HEK293 (cell line): Measurements from ENCODE around the gene ULBP2.
"Not testable (repeated sequence)": the region's sequence is repeated elsewhere in the genome, so short reads cannot be mapped to it uniquely, and the experiment has no call there.

Experiments used
- CTCF ChIA-PET: fragments of 350-600 bp; formaldehyde crosslinking; extraction: SDS; loops from one replicate; lab custom pipeline; 2021; ENCODE audit warnings: antibody characterized with exemption; lab: Yijun Ruan, JAX
- POLR2A ChIA-PET: fragments of 300-600 bp; formaldehyde crosslinking; extraction: SDS; loops from one replicate; lab custom pipeline; 2020; ENCODE audit warnings: antibody characterized with exemption, inconsistent platforms; lab: Yijun Ruan, JAX
- H3K27ac ChIP-seq: fragments of 200-500 bp; sonication (Bioruptor generic); 2 replicates; pipeline ENCODE4 v1.5.1; 2014; ENCODE audit warnings: low read depth, low read length, control low read depth, inconsistent platforms; ENCODE audit errors: extremely low read depth
- H3K36me3 ChIP-seq, 2 experiments: fragments of 200-500 bp in 1 of 2; sonication (Bioruptor generic) in 1 of 2; 1 replicate in 1 of 2; 2 replicates in 1 of 2; pipeline ENCODE4 v1.5.1; 2014 to 2017; ENCODE audit warnings: inconsistent platforms in 2 of 2, low read length in 2 of 2; ENCODE audit not compliant: control insufficient read depth in 2 of 2, insufficient read depth in 1 of 2
- H3K4me1 ChIP-seq: fragments of 200-500 bp; sonication (Bioruptor generic); 2 replicates; pipeline ENCODE4 v1.5.1; 2014; ENCODE audit warnings: mild to moderate bottlenecking, low read length, inconsistent platforms; ENCODE audit not compliant: control insufficient read depth, insufficient read depth
- H3K4me3 ChIP-seq: 2 replicates; pipeline ENCODE4 v1.5.1; 2011; ENCODE audit warnings: low read depth, mild to moderate bottlenecking, control low read depth, low read length, moderate library complexity
- H3K9me3 ChIP-seq: fragments of 200-500 bp; sonication (Bioruptor generic); 2 replicates; pipeline ENCODE4 v1.5.1; 2014; ENCODE audit warnings: low read depth, low read length, inconsistent platforms; ENCODE audit not compliant: control insufficient read depth, insufficient read depth
- HOXD13 ChIP-seq: sonication (generic); formaldehyde crosslinking; IDR thresholded peaks from 2 replicates; pipeline ENCODE4 v1.8.0; 2022; ENCODE audit warnings: missing genetic modification reagents, borderline replicate concordance
- KLF9 ChIP-seq: fragments of 450-650 bp; formaldehyde crosslinking; IDR thresholded peaks from 2 replicates; pipeline ENCODE4 v1.5.1; 2016; ENCODE audit warnings: missing biosample characterization, missing genetic modification characterization, low read depth
- MEIS1 ChIP-seq: sonication (generic); formaldehyde crosslinking; IDR thresholded peaks from 2 replicates; pipeline ENCODE4 v1.8.1; 2022; ENCODE audit warnings: missing genetic modification reagents, mild to moderate bottlenecking, borderline replicate concordance
- MYNN ChIP-seq: fragments of 450-650 bp; formaldehyde crosslinking; IDR thresholded peaks from 2 replicates; pipeline ENCODE4 v1.5.1; 2016; ENCODE audit warnings: missing biosample characterization, missing genetic modification characterization, borderline replicate concordance
- PRDM1 ChIP-seq: fragments of 450-650 bp; formaldehyde crosslinking; IDR thresholded peaks from 2 replicates; pipeline ENCODE4; 2016; ENCODE audit warnings: missing biosample characterization, missing genetic modification characterization
- SALL2 ChIP-seq: fragments of 450-650 bp; formaldehyde crosslinking; IDR thresholded peaks from 2 replicates; pipeline ENCODE4 v1.5.0; 2017; ENCODE audit warnings: missing biosample characterization, mild to moderate bottlenecking, missing genetic modification characterization, borderline replicate concordance
- ZBTB1 ChIP-seq: fragments of 450-650 bp; formaldehyde crosslinking; IDR thresholded peaks from 2 replicates; pipeline ENCODE4 v1.5.1; 2016; ENCODE audit warnings: missing biosample characterization, missing genetic modification characterization
- ZBTB17 ChIP-seq: fragments of 450-650 bp; formaldehyde crosslinking; IDR thresholded peaks from 2 replicates; pipeline ENCODE4 v1.5.1; 2016; ENCODE audit warnings: missing biosample characterization, missing genetic modification characterization
- ZEB2 ChIP-seq: fragments of 450-650 bp; formaldehyde crosslinking; IDR thresholded peaks from 2 replicates; pipeline ENCODE4 v1.5.1; 2016; ENCODE audit warnings: missing biosample characterization, missing genetic modification characterization
- ZFHX2 ChIP-seq: fragments of 450-650 bp; formaldehyde crosslinking; conservative IDR thresholded peaks from 2 replicates; pipeline ENCODE4 v1.5.1; 2016; ENCODE audit warnings: missing biosample characterization, missing genetic modification characterization
- ZFP37 ChIP-seq: fragments of 450-650 bp; formaldehyde crosslinking; IDR thresholded peaks from 2 replicates; pipeline ENCODE4 v1.5.1; 2016; ENCODE audit warnings: missing biosample characterization, missing genetic modification characterization
- ZNF146 ChIP-seq: fragments of 450-650 bp; formaldehyde crosslinking; IDR thresholded peaks from 2 replicates; pipeline ENCODE4 v1.5.1; 2016; ENCODE audit warnings: missing biosample characterization, missing genetic modification characterization
- ZNF19 ChIP-seq: fragments of 450-650 bp; formaldehyde crosslinking; IDR thresholded peaks from 2 replicates; pipeline ENCODE4; 2016; ENCODE audit warnings: missing biosample characterization, missing genetic modification characterization, low read depth
- ZNF24 ChIP-seq: fragments of 450-650 bp; formaldehyde crosslinking; IDR thresholded peaks from 2 replicates; pipeline ENCODE4 v1.5.1; 2016; ENCODE audit warnings: missing biosample characterization, missing genetic modification characterization
- ZNF324 ChIP-seq: fragments of 450-650 bp; formaldehyde crosslinking; IDR thresholded peaks from 2 replicates; pipeline ENCODE4 v1.5.1; 2016; ENCODE audit warnings: missing biosample characterization, missing genetic modification characterization
- ZNF354C ChIP-seq: fragments of 450-650 bp; formaldehyde crosslinking; IDR thresholded peaks from 2 replicates; pipeline ENCODE4 v1.5.1; 2016; ENCODE audit warnings: missing biosample characterization, missing genetic modification characterization, low read depth, borderline replicate concordance
- ZNF426 ChIP-seq: fragments of 450-650 bp; formaldehyde crosslinking; IDR thresholded peaks from 2 replicates; pipeline ENCODE4 v1.5.1; 2017; ENCODE audit warnings: missing biosample characterization, missing genetic modification characterization, mild to moderate bottlenecking, inconsistent platforms, moderate library complexity
- ZNF501 ChIP-seq: fragments of 450-650 bp; formaldehyde crosslinking; IDR thresholded peaks from 2 replicates; pipeline ENCODE4 v1.5.1; 2016; ENCODE audit warnings: missing biosample characterization, missing genetic modification characterization
- ZNF580 ChIP-seq: fragments of 450-650 bp; formaldehyde crosslinking; IDR thresholded peaks from 2 replicates; pipeline ENCODE4 v1.5.1; 2016; ENCODE audit warnings: missing biosample characterization, missing genetic modification characterization
- ZNF623 ChIP-seq: fragments of 450-650 bp; formaldehyde crosslinking; IDR thresholded peaks from 2 replicates; pipeline ENCODE4 v1.5.1; 2016; ENCODE audit warnings: missing biosample characterization, missing genetic modification characterization
- ZNF658 ChIP-seq: fragments of 450-650 bp; formaldehyde crosslinking; IDR thresholded peaks from 2 replicates; pipeline ENCODE4; 2016; ENCODE audit warnings: missing biosample characterization, missing genetic modification characterization
- ZNF692 ChIP-seq: fragments of 450-650 bp; formaldehyde crosslinking; IDR thresholded peaks from 2 replicates; pipeline ENCODE4 v1.5.1; 2016; ENCODE audit warnings: missing biosample characterization, missing genetic modification characterization

Gene ULBP2

GRCh38 chr6:149965194-149966020 is 23.6 kb downstream of the ULBP2 start:
- H3K27ac ChIP-seq = no peak overlapping the region; the same call in 1 of the 2 replicates
- H3K36me3 ChIP-seq = peaks cover 0 to 6% of the 10 kb centered on the region in 2 experiments; a peak in 1 of 3 replicates
- H3K4me3 ChIP-seq = peak overlapping the region; percentile 13; the same call in 1 of the 2 replicates
- ChIA-PET POLR2A (no interaction called here), CTCF (interaction anchor here (0.8 kb wide), 1 partner anchor 9 kb away, joined by 4 read pairs; no protein-coding TSS in a partner anchor)
- peaks cover 3% of the 10 kb centered on the region for H3K4me1 ChIP-seq
- TF ChIP-seq PRDM1 (tag by site-specific recombination) (peak; percentile 63; the same call in 1 of the 2 replicates), HOXD13 (CRISPR knock-in tag) (no peak)
- no peaks in the 10 kb centered on the region for H3K9me3 ChIP-seq

GRCh38 chr6:149966319-149966718 is 24.5 kb downstream of the ULBP2 start:
- H3K27ac ChIP-seq, H3K9me3 ChIP-seq, H3K4me1 ChIP-seq, POLR2A ChIA-PET, H3K36me3 ChIP-seq, H3K4me3 ChIP-seq: not testable (repeated sequence)
- CTCF ChIA-PET = interaction anchor here (0.6 to 1.3 kb wide), 2 partner anchors 20 to 41 kb away, joined by 3 to 5 read pairs; no protein-coding TSS in a partner anchor

GRCh38 chr6:149967591-149967990 is 25.8 kb downstream of the ULBP2 start:
- ChIA-PET POLR2A (no interaction called here), CTCF (interaction anchor here (1.3 kb wide), 1 partner anchor 40 kb away, joined by 3 read pairs; no protein-coding TSS in a partner anchor)
- TF ChIP-seq ZNF354C (tag by site-specific recombination) (no peak), ZEB2 (tag by site-specific recombination) (no peak), MEIS1 (no peak), ZFP37 (no peak), ZNF426 (tag by site-specific recombination) (no peak), ZBTB17 (tag by site-specific recombination) (no peak), ZNF692 (tag by site-specific recombination) (no peak), ZNF24 (tag by site-specific recombination) (no peak), MYNN (no peak), ZNF324 (tag by site-specific recombination) (no peak), ZBTB1 (tag by site-specific recombination) (no peak), ZNF501 (tag by site-specific recombination) (no peak), KLF9 (no peak), ZNF146 (tag by site-specific recombination) (no peak), ZNF580 (tag by site-specific recombination) (no peak), ZNF623 (no peak), ZNF19 (tag by site-specific recombination) (no peak), SALL2 (tag by site-specific recombination) (no peak), ZFHX2 (no peak), ZNF658 (no peak)
- Histone ChIP-seq H3K9me3 (no peaks in the 10 kb centered on the region), H3K36me3 (peaks cover 0 to 10% of the 10 kb centered on the region in 2 experiments; a peak in 2 of 3 replicates), H3K4me3 (no peak overlapping the region), H3K27ac (no peak overlapping the region), H3K4me1 (peaks cover 3% of the 10 kb centered on the region)
